C4-2B (cell line): ENCODE data around the gene UMAD1.

Source experiments
- H3K27ac ChIP-seq: fragments of 450-650 bp; 2 replicates; pipeline ENCODE4 v1.5.1; 2017
- ZFX ChIP-seq: fragments of 450-650 bp; IDR thresholded peaks from 2 replicates; pipeline ENCODE4 v1.6.1; 2017
- TF ChIP-seq, protein P1 (sequence below): fragments of 450-650 bp; conservative IDR thresholded peaks from 2 replicates; pipeline ENCODE4 v1.5.1; 2017; ENCODE audit warnings: mild to moderate bottlenecking

UMAD1 gene

DNA sequence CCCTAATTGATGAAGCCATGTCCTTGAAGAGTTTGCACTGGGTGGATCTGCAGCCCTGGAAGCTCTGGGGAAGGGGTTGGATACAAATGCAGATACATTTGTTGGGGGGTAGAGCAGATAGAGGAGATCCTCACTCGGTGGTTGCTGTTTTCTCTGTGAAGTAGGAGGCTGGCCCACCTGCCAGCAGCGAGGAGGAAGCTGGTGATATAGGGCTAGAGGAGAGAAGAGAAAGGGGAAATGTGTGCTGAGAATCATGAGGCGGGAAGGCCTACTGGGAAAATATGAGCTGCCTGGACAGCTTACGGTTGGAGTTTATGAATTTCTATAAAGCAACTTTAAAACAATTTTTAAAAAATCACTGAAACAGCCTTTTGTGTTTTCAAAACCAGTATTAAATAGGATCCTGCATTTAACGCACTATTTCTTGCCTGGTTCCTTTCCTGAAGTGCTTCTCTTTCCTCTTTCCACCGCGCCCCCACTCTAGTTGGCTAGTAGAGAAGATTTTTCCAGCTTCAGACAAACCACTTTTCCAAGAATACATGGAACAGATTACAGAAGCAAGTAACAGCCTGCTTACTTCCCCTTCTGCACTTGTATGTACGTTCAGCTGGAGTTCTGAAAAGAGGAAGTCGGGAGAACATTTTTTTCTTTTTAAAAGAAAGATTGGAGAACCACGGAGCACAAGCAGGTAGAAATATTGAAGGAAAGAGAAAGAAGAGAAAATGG is 227.5 kb downstream of the UMAD1 start:
- TF ChIP-seq, protein P1, sequence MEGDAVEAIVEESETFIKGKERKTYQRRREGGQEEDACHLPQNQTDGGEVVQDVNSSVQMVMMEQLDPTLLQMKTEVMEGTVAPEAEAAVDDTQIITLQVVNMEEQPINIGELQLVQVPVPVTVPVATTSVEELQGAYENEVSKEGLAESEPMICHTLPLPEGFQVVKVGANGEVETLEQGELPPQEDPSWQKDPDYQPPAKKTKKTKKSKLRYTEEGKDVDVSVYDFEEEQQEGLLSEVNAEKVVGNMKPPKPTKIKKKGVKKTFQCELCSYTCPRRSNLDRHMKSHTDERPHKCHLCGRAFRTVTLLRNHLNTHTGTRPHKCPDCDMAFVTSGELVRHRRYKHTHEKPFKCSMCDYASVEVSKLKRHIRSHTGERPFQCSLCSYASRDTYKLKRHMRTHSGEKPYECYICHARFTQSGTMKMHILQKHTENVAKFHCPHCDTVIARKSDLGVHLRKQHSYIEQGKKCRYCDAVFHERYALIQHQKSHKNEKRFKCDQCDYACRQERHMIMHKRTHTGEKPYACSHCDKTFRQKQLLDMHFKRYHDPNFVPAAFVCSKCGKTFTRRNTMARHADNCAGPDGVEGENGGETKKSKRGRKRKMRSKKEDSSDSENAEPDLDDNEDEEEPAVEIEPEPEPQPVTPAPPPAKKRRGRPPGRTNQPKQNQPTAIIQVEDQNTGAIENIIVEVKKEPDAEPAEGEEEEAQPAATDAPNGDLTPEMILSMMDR = no peak
- no peak for TF ChIP-seq ZFX
- H3K27ac ChIP-seq = no peak overlapping the region

DNA sequence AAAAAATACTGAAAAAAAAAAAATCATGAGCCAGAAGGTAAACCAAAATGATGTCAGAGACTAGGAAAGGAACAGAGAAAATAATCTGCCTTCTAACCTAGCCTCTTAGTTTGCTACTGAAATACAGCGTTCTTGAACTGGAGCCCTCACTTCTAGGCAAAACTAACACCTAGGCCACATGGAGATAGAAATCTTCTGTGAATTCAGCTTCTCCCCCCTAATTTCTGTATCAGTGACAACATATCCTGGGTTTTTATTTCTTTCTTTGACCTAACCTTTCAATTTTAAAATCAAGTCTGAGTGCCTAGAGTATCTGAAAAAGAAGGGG is 228.0 kb downstream of the UMAD1 start:
- TF ChIP-seq ZFX = no peak
- TF ChIP-seq, protein P1 = no peak
- no peak overlapping the region for H3K27ac ChIP-seq

GRCh38 chr7:7869036-7869435 is 228.5 kb downstream of the UMAD1 start:
- TF ChIP-seq, protein P1 = no peak
- no peak for TF ChIP-seq ZFX
- no peak overlapping the region for H3K27ac ChIP-seq

DNA sequence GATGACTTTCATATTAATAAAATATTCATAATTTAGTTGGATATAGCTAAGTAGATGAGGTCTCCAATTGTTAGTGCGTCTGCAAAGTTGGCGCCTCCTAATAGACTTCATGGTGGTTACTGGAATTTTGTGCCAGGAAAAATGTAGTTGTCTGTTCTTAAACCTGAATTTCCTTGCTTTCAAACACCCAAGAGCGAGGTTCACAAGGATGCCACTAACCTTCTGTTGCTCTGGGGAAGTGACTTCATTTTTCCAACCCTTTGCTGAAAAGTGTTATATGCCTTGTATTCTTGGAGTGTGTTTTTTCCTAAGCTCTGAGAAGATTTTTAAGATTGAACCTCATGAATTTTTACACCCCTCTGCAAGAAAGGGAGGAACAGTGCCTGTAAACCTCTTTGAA is 229.1 kb downstream of the UMAD1 start:
- TF ChIP-seq, protein P1 = no peak
- no peak for TF ChIP-seq ZFX
- no peak overlapping the region for H3K27ac ChIP-seq

- no peak overlapping the region for H3K27ac ChIP-seq
- TF ChIP-seq, protein P1 = no peak
- TF ChIP-seq ZFX = no peak
These were observed 230.0 kb downstream of the UMAD1 start for GRCh38 chr7:7870555-7870954.

- no peak for TF ChIP-seq ZFX
- TF ChIP-seq, protein P1 = no peak
- no peak overlapping the region for H3K27ac ChIP-seq
These were observed 235.9 kb downstream of the UMAD1 start for GRCh38 chr7:7876419-7876818.

GRCh38 chr7:7881581-7881980 is 241.0 kb downstream of the UMAD1 start:
- no peak for TF ChIP-seq ZFX
- TF ChIP-seq, protein P1 = no peak
- H3K27ac ChIP-seq = no peak overlapping the region
